A549 (cell line): Measurements from ENCODE around the gene STOX2.

ENCODE experiments used
- CTCF ChIP-seq: fragments of >200 bp; sonication (Bioruptor Twin); formaldehyde crosslinking; IDR thresholded peaks from 3 replicates; pipeline ENCODE4 v1.5.1; 2016
- RAD21 ChIP-seq, 2 experiments: fragments of >200 bp in 1 of 2; sonication (Bioruptor Twin) in 1 of 2; formaldehyde crosslinking in 1 of 2; IDR thresholded peaks in 1 of 2; conservative IDR thresholded peaks in 1 of 2; 2 replicates in 1 of 2; 3 replicates in 1 of 2; pipeline ENCODE4 v1.6.1; 2012 to 2018; ENCODE audit warnings: inconsistent platforms in 1 of 2

- no peak for TF ChIP-seq RAD21 (conservative IDR thresholded peaks at IDR 0.05 in 1 of 2, IDR thresholded peaks at IDR 0.05 in 1 of 2)
- TF ChIP-seq CTCF = no peak
Observed at GRCh38 chr4:184019076-184019475, 114.0 kb downstream of the STOX2 start.
